ENCODE results near the gene TAOK3.
"Not testable (repeated sequence)": the region's sequence is repeated elsewhere in the genome, so short reads cannot be mapped to it uniquely, and the experiment has no call there.

The TAOK3 gene

DNA sequence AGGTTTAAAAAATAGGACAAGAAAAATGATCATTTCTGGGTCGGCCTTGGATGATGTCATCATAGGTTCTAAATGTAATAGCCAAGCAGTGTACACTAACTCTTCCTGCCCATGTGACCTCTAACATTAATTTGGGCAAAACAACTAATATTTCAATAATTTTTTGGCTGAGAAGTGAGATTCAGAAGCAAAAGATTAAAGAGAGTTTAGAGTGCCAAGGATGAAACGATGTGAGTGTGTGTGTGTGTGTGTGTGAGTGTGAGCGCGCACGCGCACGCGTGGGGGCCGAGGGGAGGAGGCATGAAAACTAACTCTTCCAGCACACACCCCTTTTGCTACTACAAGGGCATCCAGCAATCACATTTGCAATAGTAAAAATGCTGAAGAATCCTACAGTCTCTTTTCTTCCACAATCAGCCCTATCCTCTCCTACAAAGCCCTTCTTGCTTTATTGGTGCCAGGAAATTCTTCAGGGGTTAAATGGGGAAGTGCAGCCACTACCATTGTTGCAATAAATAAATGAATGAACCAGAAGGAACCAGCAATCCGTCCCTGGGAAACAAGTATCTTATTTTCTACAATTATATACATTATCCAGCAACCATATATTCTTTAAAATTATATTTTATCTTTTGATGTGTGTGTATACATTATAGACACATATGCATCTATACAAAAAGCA lies 183.9 kb downstream of the TAOK3 start:
- DNase-seq: no peak

DNA sequence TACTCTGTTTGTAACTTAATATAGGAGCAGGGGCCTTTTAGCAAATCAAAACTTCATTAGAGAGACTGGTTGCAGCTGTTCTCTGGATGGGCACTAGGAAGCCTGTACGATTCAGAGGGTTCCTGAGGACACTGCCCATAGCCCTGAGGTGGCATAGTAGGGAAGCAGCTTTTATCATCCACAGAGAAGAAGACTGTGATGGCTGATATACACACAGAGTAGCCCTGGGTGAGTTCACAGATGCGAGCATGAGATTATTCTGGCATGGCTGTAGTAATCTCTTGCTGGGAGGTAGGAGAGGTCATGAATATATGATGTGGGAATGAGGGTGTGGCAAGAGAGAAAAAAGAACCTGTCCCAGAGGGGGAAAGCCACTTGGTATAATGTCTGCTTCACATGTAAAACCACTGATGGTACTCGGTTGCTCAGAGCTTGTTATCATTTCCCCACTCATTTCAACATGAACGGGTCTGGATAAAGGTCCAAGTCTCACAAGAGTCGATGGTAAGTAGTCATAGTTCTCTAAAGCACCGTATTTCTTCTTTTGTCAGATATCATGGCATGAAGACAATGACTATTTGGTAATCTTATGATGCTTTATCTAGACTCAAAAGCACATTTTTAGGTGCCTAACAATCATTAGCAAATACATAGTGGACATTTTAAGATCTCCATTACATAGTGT lies 184.8 kb downstream of the TAOK3 start:
- DNase-seq: no peak

DNA sequence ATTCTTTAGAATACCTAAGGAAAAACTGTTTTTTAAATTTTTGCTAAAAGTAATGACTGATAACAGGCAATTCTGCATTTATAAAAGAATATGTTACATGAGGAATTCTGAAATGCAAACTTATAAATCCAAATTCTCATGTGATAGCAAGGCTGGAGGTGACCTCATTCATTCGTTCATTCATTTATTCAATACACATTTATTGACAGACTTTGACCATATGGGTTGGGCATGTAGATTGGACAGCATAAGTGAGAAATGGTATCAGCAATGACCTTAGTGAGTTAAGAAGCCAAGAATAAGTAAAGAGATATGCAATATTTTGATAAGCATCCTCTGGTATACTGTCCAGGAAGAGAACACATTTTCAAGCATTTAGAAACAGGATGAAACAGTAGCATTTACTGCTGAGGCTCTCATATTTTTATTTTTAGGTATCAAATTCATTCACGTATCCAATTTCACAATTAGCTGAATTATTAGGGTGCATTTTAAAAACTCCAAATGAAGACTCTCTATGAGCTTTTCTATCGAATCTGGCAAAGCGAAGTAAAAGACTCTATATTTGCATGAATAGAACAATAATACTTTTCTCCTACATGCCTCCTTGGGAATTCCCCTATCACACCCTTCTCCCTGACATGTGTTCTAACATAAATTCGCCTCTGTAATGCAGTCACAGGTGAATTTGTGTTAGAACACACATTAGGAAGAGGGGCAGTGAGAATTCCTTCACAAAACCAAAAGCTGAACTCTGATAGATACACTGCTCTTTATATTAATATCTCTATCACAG lies 186.9 kb downstream of the TAOK3 start:
- DNase-seq: no peak

DNA sequence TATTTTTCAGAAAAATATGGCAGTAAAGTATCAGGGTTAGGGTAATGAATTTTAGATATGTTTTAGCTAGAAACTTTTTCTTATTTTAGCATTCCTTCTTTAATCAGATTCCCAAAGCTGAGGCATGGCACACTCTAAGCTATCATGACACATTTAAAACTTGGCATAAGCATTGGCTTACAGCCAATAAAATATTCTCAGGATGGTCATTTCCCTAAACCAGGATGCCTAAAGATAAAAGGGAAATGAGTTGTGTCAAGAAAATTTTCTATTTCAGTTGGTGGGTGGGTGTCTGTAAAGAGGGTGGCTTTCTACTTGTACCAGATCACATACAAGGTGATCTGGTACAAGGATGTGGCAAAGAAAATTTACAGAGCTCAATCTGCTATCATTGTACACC lies 189.0 kb downstream of the TAOK3 start:
- DNase-seq: no peak

DNA sequence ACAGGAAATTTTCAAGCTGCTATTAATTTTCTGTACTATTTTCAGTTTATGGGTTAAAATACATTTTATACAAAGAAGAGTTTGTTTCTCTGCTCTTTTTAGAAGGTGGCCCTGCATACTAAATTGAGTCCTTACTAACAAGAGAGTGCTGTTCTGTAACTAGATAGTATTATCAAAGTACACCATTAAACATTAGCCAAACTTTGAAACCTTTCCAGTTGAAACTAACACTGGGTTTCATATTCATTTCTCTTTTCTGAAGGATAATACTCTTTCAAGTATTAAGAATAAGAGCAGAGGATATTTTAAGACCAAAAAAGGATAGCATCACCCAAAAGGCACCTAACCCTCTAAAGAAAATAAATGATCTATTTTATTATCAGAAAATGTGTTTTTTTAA lies 189.6 kb downstream of the TAOK3 start:
- DNase-seq: no peak

DNA sequence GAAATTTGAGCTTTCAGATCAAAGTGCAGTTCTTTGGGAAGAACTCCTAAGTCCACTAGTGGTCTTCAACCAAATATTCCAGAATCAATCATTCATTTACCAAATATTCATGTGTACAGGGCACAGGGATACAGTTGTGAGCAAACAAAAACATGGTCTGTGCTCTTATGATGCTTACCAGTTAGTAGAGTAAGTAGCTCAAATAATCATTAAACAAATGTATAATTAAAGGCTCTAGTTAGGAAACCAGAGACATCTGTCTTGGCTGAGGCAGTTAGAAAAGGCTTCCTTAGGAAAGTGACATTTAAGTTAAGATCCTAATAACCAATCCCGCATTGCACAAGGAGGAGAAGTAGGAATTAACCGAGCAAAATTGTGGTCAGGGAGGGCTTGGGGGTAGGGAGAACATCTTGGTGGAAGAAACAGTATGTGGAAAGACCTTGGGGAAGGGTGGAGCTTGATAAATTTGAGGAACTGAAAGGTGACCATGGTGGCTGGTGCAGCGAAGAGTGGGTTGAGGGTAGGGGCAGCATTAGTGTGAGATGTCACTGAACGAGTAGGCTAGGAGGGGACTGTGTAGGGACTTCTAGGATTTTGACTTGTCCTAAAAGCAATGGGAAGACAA lies 196.8 kb downstream of the TAOK3 start:
- DNase-seq: no peak

DNA sequence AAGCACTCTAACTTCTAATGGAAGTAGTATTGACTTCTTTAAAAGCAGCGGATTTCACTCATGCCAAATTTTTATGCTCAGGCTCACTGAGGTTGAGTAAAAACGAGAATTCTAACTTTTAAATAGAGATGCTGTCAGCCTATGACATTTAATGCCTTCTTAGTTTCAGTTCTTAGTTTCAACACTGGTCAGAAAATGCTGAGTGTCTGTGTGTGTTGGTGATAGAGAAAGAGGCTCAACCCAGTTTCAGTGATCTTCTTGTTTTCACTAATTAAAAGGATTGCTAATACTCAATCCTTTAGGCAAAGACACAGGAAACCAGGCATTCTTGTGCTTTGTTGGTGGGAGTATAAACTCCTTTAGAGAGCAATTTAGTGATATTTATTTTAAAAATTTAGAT lies 205.8 kb downstream of the TAOK3 start:
- no peak for DNase-seq

DNA sequence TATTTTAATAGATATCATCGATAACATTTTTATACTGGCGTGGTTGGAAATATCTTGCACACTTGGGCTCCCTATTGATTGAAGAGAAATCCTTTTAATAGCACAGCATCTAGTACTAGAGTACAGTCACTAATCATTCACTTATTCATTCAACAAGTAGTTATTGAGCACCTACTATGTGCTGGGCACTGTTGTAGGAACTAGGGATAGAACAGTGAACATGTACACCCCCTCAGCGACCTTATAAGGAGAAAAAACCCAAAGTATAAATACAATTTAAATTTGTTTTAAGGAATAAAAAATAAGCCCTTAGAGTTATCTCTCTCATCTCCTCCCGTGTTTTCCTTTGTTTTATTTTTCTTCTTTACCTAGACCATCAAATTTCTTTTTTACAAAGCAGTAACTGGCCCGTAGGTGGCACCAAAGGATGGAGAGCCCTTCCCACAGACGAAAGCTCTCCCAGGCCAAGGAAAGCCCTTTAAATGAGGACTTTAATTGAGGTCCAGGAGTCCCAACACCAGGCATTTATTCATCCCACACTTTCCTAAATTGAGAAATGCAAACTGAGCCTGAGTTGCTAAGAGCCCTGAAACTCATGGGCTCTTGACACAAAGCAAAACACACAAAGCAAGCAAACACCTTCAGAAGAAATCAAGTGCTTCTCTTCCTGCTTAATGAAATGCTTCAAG lies 207.8 kb downstream of the TAOK3 start:
- no peak for DNase-seq

DNA sequence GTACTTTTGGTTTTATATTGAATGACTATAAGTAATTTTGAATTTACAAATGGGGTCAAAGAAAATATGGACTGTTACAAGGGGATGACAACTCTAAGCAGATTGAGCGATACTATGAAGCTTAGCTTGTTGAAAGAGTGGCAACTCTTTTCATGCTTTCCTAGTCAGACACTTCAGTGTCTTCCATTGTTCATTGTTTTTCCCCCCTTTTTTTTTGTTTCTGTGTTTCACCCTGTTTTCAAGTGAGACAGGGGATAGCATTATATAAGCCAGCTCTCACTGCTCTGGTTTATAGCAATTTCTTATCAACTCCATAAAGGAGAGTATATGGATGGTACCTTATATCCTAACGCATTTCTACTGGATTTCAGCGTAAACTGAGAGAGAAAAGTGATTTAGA lies 212.2 kb downstream of the TAOK3 start:
- no peak for DNase-seq

DNA sequence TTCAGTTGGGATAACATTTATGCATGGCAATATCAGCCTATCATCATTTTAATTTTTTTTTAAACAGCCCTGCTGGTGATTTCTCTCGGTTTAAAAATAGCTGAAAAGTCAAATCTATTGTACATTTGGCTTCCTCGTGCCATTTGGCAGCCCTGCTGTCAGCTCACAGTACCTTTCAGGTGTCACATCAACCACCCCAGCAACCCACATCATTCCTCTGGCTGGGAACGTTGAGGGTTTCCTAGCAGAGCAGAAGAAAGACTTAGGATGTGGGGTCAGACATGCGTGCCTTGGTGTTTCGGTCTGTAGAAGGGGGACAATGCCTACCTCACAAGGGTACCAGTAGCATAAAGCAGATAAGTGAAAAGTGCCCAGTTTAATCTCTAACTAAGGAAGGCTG lies 221.0 kb downstream of the TAOK3 start:
- no peak for DNase-seq

DNA sequence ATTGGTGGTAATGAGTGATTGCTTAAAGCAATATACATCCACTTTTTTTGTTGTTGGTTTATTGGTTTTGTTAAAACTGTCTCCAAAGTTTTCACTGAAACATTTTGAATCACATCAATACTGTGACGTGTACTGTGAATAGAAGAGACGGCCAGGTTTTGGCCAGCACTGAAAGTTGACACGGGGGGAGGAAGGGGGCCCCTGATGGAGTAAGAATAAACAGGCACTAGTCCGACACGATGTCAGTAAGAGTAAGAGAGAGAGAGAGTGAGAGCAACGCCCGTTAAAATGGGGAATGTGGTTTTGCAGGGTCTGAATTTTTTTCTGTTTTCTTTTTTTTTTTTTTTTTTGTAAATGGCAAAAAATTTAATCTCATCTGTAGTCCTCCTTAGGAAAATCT lies 222.1 kb downstream of the TAOK3 start:
- DNase-seq: no peak

DNA sequence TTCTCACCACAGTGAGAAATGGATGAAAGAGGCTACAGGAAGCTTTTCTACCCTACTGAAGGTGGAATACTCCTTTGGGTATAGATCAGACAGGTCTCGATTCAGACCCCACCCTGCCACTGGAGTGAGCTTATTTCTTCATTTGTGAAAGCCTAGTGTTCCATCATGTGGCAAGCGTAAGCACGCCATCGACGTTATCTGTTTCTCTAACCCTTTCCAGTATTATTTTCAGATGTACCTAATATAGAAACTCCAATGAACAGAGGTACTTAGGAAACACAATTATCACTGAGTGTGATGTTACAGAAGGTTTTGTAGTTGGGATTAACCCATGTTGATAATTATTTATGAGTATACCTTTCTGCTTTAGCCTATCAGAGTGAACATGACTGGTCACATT lies 224.4 kb downstream of the TAOK3 start:
- DNase-seq: no peak

DNA sequence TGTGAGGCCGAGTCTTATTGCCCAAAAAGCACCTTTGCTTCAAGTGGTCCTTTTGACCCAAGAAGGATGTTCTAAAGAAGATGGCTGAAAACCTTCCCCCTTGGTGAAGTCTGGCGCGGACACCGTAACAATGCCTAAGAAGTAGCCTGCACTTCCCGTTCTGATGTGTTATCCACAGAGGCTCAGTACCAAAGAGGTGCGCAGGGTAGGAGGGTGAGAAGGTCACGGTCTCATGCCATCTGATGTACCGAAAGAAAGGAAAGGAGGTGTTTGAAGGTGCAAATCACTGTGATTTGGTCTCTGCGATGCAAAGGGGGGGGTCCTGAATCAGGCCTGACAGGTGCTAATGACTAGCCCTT lies 226.9 kb downstream of the TAOK3 start:
- DNase-seq: no peak

DNA sequence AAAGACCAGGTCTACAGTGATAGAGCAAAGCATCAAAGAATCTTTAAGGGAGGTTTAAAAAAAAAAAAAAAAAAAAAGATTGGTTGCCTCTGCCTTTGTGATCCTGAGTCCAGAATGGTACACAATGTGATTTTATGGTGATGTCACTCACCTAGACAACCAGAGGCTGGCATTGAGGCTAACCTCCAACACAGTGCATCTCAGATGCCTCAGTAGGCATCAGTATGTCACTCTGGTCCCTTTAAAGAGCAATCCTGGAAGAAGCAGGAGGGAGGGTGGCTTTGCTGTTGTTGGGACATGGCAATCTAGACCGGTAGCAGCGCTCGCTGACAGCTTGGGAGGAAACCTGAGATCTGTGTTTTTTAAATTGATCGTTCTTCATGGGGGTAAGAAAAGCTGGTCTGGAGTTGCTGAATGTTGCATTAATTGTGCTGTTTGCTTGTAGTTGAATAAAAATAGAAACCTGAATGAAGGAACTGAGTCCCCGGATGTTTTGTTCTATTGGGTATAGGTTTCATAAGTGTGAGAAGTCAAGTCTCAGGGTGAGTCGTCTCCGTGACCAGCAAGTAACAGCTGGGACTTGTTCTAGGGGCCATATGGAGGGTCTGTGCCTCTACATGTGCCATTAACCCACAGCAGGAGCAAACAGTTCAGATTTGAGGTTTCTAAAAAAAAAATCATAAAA lies 227.5 kb downstream of the TAOK3 start:
- no peak for DNase-seq

DNA sequence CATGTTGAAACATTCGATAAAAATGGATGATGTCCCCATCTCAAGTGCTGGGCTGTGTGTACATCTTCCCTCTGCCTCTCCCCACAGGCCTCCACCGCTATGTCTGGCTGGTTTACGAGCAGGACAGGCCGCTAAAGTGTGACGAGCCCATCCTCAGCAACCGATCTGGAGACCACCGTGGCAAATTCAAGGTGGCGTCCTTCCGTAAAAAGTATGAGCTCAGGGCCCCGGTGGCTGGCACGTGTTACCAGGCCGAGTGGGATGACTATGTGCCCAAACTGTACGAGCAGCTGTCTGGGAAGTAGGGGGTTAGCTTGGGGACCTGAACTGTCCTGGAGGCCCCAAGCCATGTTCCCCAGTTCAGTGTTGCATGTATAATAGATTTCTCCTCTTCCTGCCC lies 228.2 kb downstream of the TAOK3 start:
- DNase-seq: no peak

DNA sequence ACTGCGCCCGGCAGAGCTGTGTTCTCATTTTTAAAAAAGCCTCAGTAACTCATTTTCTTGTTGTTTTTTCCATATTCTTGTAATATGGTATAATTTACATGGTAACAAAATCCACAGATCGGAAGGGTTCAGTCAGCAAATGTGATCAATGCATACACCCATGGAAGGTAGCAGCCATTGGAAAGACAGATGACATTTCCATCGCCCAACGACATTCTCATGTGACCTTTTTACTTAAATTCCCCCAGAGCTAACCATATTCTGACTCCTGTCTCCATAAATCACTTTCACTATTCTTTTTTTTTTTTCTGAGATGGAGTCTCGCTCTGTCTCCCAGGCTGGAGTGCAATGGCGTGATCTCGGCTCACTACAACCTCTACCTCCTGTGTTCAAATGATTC lies 231.9 kb downstream of the TAOK3 start:
- DNase-seq: no peak

DNA sequence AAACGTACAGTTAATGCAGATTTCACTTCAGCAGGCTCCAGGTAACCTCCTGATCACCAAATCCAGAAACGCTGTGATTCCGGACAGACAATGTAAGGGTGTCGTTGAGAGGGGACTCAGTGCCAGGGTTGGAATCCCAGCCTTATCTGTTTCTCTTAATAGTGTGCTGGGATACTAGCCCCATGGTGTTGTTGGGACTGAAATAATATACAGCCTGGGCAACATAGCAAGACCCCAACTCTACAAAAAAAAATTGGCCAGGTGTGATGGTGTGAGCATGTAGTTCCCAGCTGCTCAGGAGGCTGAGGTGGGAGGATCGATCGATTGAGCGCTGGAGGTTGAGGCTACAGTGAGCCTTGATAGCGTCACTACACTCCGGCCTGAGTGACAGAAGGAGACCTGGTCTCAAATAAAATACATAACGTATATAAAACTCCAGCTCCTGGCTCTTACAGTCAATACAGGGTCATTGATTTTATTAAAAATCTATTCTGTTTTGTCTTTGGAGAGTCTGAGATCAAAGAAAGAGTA lies 235.5 kb downstream of the TAOK3 start:
- DNase-seq: no peak

DNA sequence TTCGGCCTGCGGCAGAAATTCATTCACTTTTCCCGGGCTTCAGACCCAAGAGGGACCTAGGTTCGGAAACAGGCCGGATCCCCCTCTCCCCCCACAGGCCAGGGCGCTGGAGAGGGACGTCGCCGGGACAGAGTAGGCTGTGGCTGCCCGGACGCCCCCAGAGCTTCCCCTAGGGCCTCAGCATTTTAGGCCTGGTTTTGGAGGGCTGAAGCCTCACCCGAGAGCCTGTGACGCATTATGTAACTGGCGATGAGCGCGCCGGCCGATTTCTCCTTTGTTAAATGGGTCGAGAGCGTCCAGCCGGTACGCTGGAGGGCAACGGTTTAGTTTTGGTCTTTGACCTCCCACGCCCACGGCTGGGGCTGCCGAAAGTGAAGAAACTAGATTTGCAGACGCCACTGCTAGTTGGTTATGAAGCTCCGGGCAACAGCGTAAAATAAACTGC lies 236.1 kb downstream of the TAOK3 start:
- DNase-seq: peak; percentile 16

DNA sequence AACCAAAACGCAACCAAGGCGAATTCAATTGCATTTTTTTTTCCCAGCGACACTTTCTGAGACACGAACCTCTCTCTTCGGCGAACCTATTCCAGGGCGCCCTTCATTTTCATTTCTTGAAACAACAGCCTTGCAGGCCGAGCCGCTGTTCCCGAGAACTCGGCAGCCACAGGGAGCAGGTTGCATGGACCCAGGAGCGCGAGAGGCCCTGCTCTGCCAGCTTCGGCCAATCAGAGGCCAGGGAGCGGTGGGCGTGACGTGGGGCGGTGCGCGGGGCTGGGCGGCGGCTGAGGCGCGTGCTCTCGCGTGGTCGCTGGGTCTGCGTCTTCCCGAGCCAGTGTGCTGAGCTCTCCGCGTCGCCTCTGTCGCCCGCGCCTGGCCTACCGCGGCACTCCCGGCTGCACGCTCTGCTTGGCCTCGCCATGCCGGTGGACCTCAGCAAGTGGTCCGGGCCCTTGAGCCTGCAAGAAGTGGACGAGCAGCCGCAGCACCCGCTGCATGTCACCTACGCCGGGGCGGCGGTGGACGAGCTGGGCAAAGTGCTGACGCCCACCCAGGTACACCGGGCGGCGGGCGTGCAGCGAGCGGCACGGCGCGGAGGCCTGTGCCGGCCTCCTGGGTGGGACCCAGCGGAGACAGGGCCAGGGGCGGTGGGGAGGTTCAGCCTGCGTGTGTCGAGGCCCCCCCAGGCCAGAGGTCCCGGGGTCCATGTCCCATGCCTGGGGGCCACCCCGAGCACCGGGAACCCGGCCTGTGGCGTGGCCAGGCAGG lies 236.7 kb downstream of the TAOK3 start, which contains the start of gene PEBP1:
Gene PEBP1, plus strand, starts transcription at position 337 of the 771 bp plus-strand sequence. Its CDS starts 86 bp downstream, at position 423.
- peak; percentile 89 for DNase-seq

DNA sequence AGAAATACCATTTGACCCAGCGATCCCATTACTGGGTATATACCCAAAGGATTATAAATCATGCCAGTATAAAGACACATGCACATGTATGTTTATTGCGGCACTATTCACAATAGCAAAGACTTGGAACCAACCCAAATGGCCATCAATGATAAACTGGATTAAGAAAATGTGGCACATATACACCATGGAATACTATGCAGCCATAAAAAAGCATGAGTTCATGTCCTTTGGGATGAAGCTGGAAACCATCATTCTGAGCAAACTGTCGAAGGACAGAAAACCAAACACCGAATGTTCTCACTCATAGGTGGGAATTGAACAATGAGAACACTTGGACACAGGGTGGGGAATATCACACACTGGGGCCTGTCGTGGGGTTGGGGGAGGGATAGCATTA lies 243.3 kb downstream of the TAOK3 start:
- DNase-seq: not testable (repeated sequence)

DNA sequence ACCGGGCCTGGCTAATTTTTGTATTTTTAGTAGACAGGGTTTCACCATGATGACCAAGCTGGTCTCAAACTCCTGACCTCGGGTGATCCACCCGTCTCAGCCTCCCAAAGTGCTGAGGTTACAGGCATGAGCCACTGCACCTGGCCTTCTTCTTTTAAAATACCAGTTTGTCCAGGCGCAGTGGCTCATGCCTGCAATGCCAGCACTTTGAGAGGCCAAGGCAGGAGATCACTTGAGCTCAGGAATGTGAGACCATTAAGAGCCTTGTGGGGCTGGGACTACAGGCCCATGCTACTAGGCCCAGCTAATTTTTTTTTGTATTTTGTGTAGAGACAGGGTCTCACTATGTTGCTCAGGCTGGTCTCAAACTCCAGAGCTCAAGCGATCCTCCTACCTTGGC lies 244.8 kb downstream of the TAOK3 start:
- DNase-seq: no peak

Measured in activated gamma-delta T cell treated with Interleukin-2 at 50 U/mL for 16 hours (primary cell).